ENCODE data around the gene DNM3.

DNM3 gene

GRCh38 chr1:171868217-171868803 is 27.0 kb downstream of the DNM3 start:
- DNase-seq (ENCODE audit: insufficient read length, low spot score) (no peak), FAIRE-seq (no peak)

DNA sequence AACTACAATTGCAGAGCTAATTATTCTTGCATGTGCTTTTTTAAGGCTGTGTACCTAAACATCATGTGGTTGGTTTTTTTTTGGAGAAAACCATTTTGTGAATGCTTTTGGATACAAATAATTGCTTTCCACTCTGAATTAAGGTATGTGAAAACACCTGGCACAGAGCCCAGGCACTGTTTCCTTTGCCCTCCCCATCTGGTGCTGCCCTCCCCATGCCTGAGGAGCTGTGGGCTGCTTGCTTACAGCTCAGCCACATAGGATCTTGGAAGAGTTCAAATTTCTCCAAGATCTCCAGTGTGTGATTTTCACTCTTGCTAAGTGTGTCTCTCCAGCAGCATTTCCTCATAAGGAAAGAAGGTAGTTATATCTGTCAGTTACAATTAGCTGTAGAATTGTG is 27.8 kb downstream of the DNM3 start:
- DNase-seq (ENCODE audit: insufficient read length, low spot score) (no peak), FAIRE-seq (no peak)

GRCh38 chr1:171871848-171872247 is 30.6 kb downstream of the DNM3 start:
- DNase-seq (ENCODE audit: insufficient read length, low spot score) (no peak), FAIRE-seq (no peak)

- DNase-seq (ENCODE audit: insufficient read length, low spot score) (no peak), FAIRE-seq (no peak)
Measured at GRCh38 chr1:171872430-171872829, 31.1 kb downstream of the DNM3 start.

GRCh38 chr1:171873664-171874063 is 32.4 kb downstream of the DNM3 start:
- no peak for DNase-seq (ENCODE audit: insufficient read length, low spot score)
- no peak for FAIRE-seq

DNA sequence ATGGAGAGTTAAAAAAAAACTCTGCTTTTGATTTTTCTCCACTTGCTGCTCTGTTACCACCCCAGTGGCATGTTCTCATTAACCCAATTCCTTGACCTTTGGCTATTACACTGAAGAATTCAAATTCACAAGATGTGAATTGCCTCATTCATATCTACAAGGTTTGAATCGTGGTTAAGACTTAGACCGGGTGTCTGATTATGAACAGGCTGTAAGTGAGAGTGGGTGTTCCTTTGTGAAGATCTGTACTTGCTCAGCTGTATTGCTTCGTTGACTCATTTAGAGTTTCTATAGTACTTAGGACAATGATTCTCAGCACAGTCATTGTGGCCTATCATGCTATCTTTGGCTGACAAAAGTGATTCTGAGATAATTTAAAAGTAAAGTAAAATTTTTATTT is 36.4 kb downstream of the DNM3 start:
- no peak for FAIRE-seq
- DNase-seq (ENCODE audit: insufficient read length, low spot score): no peak

DNA sequence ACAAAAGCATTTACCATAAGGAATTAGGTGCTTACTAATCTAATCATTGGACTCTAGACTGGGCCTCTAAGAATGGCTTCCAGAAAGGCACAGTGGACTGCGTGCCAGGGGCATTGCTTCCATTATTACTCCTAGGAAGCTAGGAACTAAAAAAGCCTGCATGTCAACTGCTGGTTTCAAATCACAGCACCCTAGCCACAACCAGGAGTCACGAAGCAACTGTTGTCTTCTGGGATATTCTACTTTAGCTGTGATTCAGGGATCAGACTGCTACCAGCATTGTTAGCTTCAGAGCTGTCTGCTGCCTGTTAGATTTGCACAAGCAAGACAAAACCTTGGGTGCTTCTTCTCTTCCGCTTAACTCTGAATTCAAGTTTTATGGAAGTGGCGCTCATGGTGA is 38.3 kb downstream of the DNM3 start:
- FAIRE-seq: no peak
- DNase-seq (ENCODE audit: insufficient read length, low spot score): no peak

GRCh38 chr1:171881442-171881841 is 40.1 kb downstream of the DNM3 start:
- DNase-seq (ENCODE audit: insufficient read length, low spot score): no peak
- FAIRE-seq: no peak

- FAIRE-seq (no peak), DNase-seq (ENCODE audit: insufficient read length, low spot score) (no peak)
Measured at GRCh38 chr1:171883849-171884248, 42.6 kb downstream of the DNM3 start.

- DNase-seq (ENCODE audit: insufficient read length, low spot score) (no peak), FAIRE-seq (no peak)
Measured at GRCh38 chr1:171884475-171884874, 43.2 kb downstream of the DNM3 start.

GRCh38 chr1:171890131-171890530 is 48.8 kb downstream of the DNM3 start:
- FAIRE-seq: no peak
- DNase-seq (ENCODE audit: insufficient read length, low spot score): no peak

DNA sequence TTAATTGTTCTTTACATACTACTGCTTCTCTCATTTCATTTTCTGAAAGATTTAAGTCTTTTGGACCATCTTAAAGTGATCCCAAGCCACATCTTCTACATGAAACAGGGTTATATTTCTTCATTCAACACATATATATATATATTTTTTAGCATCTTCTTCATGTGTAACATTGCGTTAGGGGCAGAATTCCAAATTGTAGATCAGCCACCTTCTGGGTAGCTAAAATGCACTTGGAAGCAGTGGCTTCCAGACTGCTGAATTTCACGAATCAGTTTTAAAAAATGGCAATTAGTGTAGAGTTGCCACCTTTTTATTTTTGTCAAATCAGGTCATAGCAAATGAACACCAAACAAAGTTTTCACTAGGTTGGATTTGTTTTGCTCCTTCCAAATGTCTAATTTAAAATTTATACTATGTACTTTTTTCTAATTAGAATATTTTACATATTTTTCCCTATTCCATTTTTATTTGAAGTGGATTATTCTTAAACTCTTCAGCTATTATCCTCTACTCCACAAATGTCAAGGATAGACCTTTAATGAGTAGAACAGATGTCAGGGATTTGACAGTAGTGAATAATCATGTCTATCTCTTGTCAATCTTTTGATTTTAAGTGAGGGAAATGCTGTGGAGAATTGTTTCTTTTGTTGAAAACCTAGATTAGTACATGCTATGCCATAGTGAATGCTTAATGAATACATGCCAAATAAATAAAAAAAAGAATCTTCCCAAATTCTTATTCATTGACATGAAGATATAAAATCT is 55.8 kb downstream of the DNM3 start:
- no peak for DNase-seq (ENCODE audit: insufficient read length, low spot score)
- no peak for FAIRE-seq

GRCh38 chr1:171898941-171899340 is 57.6 kb downstream of the DNM3 start:
- no peak for FAIRE-seq
- DNase-seq (ENCODE audit: insufficient read length, low spot score): no peak

GRCh38 chr1:171899838-171900237 is 58.5 kb downstream of the DNM3 start:
- no peak for FAIRE-seq

GRCh38 chr1:171901245-171901644 is 59.9 kb downstream of the DNM3 start:
- DNase-seq (ENCODE audit: insufficient read length, low spot score): no peak
- no peak for FAIRE-seq

More at GRCh38 chr1:171899838-171900237, 58.5 kb downstream of the DNM3 start:
- DNase-seq (ENCODE audit: insufficient read length, low spot score): no peak

DNA sequence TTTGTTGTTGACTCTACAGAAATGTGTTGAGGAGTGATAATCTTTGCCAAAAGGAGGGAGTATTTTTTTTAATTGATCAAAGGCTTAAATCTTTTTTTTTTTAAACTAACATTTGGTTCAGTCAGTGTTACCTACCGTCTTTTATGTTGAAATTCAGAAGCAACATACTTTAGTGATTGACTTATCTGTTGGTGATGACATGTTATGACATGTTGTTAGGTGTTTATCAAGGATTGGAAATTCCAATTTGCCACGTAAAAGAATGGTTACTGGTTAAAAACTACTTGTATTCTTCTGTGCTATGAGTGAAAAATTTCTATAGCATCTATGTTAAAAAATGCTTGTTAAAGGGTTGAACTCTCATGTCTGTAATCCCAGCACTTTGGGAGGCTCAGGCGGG is 61.2 kb downstream of the DNM3 start:
- no peak for DNase-seq (ENCODE audit: insufficient read length, low spot score)
- FAIRE-seq: no peak

DNA sequence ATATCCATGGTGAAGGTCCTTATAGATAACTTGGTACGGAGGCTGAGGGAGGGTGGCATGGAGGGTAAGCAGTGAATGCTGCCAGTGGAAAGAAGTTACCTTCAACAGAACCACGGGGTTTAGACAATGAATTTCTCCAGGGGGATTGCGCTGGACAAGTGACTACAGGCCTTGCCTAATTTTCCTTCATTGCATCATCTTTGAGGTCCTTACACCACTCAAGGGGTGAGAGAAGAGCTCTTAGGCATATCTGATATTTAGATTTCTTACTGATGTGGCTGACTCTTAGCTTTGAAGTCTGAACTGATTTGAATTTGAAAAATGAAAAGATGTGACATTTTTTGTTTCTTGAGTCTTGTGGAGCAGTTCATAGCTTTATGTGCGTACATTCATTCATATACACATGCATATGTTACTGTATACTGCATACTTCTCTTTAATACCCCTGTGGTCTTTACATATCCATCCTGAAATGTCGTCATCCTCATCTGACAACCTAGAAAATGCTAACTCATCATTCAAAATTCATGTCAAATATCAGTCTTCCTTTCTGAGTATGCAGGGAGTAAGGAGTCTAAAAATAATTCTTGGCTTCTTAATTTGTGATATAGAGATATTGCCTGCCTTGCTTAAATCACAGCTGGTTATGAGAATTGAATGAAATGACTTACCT is 63.6 kb downstream of the DNM3 start:
- DNase-seq (ENCODE audit: insufficient read length, low spot score) (no peak), FAIRE-seq (no peak)

- DNase-seq (ENCODE audit: insufficient read length, low spot score) (no peak), FAIRE-seq (no peak)
Measured at GRCh38 chr1:171909711-171910110, 68.4 kb downstream of the DNM3 start.

- FAIRE-seq: no peak
Measured at GRCh38 chr1:171910786-171911185, 69.5 kb downstream of the DNM3 start.

DNA sequence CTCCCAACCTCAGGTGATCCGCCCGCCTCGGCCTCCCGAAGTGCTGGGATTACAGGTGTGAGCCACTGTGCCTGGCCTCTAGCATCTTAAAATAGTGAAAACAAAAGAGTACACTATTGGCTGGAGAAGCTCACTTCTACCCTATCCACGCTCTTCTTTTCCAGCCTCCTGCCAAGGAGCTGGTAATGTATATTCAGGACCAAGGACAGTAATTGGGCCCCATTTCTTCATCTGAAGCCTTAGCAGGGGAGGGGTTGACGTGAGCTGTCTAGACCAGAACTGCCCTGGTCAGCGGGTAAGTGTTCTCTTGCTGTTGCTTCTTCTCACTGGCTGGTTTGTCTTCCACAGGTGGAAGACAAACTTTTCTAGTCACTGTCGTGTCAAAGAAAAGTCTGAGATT is 70.2 kb downstream of the DNM3 start:
- FAIRE-seq (no peak), DNase-seq (ENCODE audit: insufficient read length, low spot score) (no peak)

More at GRCh38 chr1:171910786-171911185, 69.5 kb downstream of the DNM3 start:
- DNase-seq (ENCODE audit: insufficient read length, low spot score): no peak

DNA sequence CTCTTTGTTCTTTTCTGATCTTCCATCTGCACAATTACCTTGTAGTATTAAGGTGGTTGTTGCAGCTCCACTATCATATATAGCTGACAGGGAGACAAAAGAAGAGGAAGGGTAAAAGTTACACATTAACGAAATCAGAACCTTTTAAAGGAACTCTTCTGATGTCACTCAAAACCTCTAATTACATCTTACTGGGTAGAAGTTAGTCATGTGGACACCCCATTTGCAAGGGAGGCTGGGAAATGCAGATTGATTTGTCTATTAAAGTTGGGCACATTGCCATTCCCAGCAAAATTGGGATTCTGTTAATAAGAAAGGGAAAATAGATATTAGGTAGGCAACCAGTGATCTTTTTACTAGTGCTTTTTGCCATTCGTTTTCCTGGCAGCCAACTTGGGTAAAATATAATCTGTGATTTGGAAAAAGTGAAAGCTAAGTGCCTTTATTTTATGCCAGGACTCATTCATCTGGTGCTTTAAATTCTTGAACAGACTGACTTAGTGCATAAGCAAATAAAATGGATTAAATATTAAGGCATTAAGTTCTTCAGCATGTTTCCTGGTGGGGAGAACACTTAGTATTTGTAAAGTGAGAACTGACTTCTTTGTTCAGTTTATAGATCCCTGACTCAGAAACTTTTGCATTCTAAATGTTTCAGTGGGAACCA is 71.3 kb downstream of the DNM3 start:
- no peak for DNase-seq (ENCODE audit: insufficient read length, low spot score)
- no peak for FAIRE-seq
